A204.1 (cell line): ENCODE data around the gene MLN.

Experiments
- FAIRE-seq: peaks from 2 replicates; lab custom pipeline; 2012; peaks lifted over from hg19 to GRCh38; lab: Jason Lieb, UNC

The MLN gene, protein sequence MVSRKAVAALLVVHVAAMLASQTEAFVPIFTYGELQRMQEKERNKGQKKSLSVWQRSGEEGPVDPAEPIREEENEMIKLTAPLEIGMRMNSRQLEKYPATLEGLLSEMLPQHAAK

DNA sequence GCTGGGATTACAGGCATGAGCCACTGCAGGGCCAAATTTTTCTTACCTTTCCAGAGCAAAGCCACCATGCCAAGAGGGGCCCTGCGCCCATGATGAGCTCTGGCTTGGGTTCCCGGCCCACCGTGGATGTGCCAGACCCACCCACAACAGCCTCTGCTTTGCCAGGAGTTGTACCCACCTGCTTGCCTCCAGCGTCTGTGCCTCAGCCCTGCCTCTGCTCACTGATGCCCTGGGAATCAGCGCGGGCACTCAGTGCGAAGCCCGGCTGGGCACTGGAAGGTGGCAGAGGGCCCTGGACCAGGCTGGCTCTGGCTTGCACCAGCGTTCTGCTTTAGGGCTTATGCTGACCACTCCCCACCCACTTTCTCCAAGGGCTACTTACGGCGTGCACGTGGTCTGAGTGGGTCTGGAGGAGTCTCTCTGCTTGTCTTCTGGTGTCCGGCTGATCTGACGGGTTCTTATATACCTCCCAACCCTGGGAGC is at the start of gene MLN:
Gene MLN, minus strand, starts transcription at position 433 of the 483 bp plus-strand sequence. CDS start 2,840 bp downstream, outside the sequence.
- no peak for FAIRE-seq

- no peak for FAIRE-seq
These were observed 49.2 kb upstream of the MLN start for GRCh38 chr6:33853026-33853425.

GRCh38 chr6:33851959-33852358 is 48.2 kb upstream of the MLN start:
- no peak for FAIRE-seq

DNA sequence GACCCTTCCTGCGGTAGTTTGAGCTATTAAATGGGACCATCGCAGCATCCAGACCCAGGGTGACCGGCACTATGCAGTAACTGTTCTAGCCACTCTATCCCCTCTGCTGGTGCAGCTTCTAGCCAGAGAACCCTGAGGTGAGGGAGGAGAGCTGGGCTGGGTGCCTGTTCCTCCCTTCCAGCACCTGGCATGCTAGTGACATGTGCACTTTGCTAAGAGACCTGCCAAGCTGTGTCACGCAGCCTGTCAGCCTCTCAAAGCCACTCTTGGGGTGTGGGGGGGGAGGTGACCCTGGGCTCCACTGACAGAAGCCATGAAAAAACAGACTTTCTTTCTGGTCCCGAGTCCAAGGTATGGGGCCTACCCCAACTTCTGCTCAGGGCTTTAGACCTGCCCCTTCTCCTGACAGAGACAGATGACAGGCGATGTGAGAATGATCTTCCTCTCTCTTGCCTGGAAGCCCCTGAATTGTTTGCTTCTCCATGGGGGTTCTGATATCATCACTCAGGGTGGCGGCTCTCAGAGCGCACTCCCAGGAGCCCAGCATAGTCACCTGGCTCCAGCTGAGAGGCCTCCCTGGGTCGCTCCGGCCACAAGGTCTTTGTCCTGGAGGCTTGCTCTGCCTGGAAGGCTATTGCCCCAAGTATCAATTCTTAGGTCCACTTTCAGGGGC is 47.2 kb upstream of the MLN start:
- no peak for FAIRE-seq

- FAIRE-seq, result no peak
These were observed 46.5 kb upstream of the MLN start for GRCh38 chr6:33850296-33850695.

- FAIRE-seq, result no peak
These were observed 45.8 kb upstream of the MLN start for GRCh38 chr6:33849500-33850075.

- no peak for FAIRE-seq
These were observed 44.7 kb upstream of the MLN start for GRCh38 chr6:33848484-33848883.

GRCh38 chr6:33847867-33848266 is 44.1 kb upstream of the MLN start:
- FAIRE-seq, result no peak

DNA sequence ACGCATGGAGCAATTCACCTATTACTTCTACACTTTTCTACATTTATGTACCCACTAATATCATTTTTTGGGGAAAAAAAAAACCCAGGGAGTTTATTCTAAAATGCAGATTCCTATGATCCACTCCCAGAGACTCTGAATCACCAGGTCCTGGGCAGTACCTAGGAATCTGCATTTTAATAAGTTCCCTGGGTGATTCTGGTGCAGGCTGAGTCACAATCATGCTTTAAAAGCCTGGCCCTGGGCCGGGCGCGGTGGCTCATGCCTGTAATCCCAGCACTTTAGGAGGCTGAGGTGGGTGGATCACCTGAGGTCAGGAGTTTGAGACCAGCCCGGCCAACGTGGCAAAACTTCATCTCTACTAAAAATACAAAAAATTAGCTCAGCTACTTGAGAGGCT is 43.3 kb upstream of the MLN start:
- no peak for FAIRE-seq

- no peak for FAIRE-seq
These were observed 42.4 kb upstream of the MLN start for GRCh38 chr6:33846226-33846625.

- FAIRE-seq, result no peak
These were observed 41.4 kb upstream of the MLN start for GRCh38 chr6:33845031-33845745.

DNA sequence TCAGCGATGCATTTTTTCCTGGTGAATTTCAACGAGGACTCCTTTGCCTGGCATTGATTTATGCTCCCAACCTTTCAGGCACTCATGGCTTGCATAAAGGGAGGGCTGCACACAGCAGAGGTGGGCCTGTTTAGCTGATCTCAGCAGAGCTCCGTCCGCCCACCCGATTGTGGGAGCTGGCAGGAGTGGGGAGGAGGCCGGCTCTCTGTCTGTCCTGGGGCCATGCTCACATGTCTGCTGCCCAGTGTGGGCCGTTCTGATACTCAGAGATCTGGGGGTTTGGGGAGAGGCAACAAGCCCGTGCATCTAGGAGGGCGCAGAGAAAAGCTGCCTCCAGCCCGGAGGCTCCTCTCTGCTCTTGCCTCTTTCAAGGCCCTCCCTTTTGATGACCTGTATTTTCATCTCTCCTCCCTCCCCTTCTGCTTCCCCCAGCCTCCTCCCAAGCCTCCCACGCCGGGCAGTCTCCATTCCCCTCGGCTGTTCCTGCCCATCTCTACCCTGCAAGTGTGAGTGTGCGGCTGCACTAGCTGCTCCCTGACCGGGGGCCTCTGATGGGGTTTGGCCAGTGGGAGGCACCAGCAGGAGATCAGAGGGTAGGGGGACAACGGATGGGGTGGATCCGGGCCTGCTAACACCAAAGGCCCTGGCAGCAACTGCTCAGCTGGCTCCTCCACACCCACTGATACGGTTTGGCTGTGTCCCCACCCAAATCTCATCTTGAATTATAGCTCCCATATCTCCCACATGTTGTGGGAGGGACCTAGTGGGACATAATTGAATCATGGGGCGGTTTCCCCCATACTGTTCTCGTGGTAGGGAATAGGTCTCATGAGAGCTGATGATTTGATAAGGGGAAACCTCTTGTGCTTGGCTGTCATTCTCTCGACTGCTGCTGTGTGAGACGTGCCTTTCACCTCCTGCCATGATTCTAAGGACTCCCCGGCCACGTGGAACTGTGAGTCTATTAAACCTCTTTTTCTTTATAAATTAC is 39.6 kb upstream of the MLN start:
- FAIRE-seq, result no peak

- FAIRE-seq, result no peak
These were observed 38.1 kb upstream of the MLN start for GRCh38 chr6:33841868-33842267.

DNA sequence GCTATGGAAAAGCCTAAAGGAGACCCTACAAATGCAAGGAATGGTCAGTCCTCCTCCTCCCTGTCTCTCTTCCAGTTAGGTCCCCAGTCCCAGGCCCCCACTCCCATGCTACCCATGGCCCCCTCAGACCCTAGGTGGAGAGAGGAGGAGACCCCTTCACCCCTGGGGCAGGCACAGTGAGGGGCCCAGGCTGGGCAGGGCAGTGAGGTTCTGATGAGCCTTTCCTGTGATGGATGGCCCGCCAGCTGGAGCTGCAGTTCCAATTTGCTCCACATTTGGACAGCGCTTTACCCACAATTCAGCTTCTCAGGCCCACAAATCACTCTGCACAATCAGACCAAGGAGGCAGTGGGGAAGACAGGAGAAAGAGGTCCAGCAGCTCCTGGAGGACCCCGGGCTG is 37.3 kb upstream of the MLN start:
- FAIRE-seq, result no peak

- FAIRE-seq, result no peak
These were observed 36.5 kb upstream of the MLN start for GRCh38 chr6:33840048-33840926.

- no peak for FAIRE-seq
These were observed 35.7 kb upstream of the MLN start for GRCh38 chr6:33839399-33840047.

DNA sequence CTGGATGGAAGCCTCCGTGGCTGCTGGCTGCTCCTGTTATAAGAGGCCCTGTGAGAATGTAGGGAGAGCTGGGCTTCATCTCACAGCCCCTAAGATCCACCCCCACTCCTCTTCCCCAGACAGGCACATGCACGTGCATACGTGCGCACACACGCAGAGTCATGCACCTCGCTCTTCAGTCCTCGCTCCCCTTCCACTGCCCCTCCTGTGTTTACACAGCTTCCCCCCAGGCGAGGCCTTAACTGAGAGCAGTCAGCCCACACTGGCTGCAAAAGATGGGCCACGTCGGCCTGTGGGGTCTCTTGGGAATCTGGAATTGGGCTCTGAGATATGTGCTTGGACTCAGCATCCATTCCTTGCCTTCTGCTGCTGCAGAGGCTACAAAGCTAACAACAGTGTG is 35.2 kb upstream of the MLN start:
- FAIRE-seq, result no peak

GRCh38 chr6:33837971-33838665 is 34.3 kb upstream of the MLN start:
- no peak for FAIRE-seq

- FAIRE-seq, result no peak
These were observed 33.1 kb upstream of the MLN start for GRCh38 chr6:33836806-33837469.
